ENCODE measurements around the gene AFF2.

AFF2 gene

DNA sequence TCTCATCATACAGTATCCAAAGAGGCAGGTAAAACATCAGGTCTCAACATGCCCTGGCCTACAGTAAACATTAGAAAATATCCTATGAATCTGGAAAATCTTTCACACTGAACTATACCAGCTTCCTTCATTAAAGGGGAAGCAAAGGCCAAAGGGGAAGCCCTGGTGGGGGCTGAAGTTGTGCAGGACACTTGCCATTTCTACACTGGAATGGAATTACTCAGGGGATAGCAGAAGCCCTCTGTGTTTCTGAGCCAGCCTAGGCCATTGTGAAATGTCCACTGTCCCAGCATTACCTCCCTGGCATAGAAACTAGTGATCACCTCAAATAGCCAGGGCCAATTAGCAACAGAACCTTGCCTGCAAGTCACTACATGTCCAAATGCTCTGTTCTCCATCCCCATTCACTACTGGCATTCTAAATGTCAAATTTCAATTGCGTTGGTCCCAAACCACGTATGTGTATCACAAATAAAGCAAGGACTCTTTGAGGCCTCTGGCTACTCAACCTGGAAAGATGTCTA lies 429.9 kb downstream of the AFF2 start:
- TF ChIP-seq CTCF (IDR thresholded peaks at IDR 0.05; ENCODE audit: poor library complexity, severe bottlenecking), result no peak
- DNase-seq (ENCODE audit: low spot score) (no peak), ATAC-seq (ENCODE audit: low read depth) (no peak)
- Histone ChIP-seq H3K9me3 (ENCODE audit: severe bottlenecking) (no peaks in the 10 kb centered on the region), H3K4me3 (ENCODE audit: severe bottlenecking) (no peak overlapping the region), H3K27ac (ENCODE audit: poor library complexity, severe bottlenecking) (no peak overlapping the region), H3K36me3 (ENCODE audit: low read depth) (no peaks in the 10 kb centered on the region), H3K4me1 (ENCODE audit: insufficient read depth, poor library complexity, severe bottlenecking) (no peaks in the 10 kb centered on the region), H3K27me3 (ENCODE audit: insufficient read depth, poor library complexity, severe bottlenecking) (no peaks in the 10 kb centered on the region)

DNA sequence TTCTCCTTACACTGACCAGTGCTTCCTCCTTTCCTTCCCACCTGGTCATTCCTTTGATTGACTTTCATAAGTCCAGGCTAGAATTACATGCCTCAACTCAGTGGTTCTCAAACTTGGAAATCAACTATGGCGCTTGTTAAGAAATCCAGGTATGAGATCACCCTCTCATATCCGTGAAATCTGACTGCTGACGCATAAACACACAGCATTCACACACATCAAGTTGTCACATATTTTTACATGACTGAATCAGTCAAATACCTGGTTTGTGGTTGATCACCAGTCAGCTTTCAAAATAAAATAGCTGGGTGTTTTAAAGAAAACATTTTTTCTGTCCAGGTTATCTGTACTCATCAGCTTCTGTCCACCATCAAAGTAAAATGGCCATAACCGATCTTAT lies 433.5 kb downstream of the AFF2 start:
- Histone ChIP-seq H3K9me3 (ENCODE audit: severe bottlenecking) (no peaks in the 10 kb centered on the region), H3K27me3 (ENCODE audit: insufficient read depth, poor library complexity, severe bottlenecking) (no peaks in the 10 kb centered on the region), H3K36me3 (ENCODE audit: low read depth) (no peaks in the 10 kb centered on the region), H3K4me1 (ENCODE audit: insufficient read depth, poor library complexity, severe bottlenecking) (no peaks in the 10 kb centered on the region), H3K4me3 (ENCODE audit: severe bottlenecking) (no peak overlapping the region), H3K27ac (ENCODE audit: poor library complexity, severe bottlenecking) (no peak overlapping the region)
- TF ChIP-seq CTCF (IDR thresholded peaks at IDR 0.05; ENCODE audit: poor library complexity, severe bottlenecking), result no peak
- ATAC-seq (ENCODE audit: low read depth) (no peak), DNase-seq (ENCODE audit: low spot score) (no peak)

DNA sequence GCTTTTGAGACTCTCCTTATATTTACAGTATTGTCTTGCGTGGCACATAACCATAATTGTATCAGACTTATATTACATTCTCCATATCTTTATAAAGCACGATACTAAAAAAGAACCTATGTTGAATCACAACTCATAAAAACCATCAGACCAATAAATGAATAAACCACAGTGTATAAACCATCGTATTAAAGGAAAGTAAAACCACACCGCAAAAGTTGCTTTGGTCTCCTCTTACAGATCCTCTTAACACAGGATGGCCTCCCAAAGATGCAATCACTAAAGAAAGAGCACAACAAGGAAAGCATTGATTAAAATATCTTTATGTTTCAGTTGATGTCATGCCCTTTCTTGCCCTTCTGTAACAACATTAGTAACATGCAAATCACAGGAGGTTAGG lies 437.9 kb downstream of the AFF2 start:
- no peak for DNase-seq (ENCODE audit: low spot score)
- H3K36me3 ChIP-seq (ENCODE audit: low read depth), result no peaks in the 10 kb centered on the region
- no peak overlapping the region for H3K27ac ChIP-seq (ENCODE audit: poor library complexity, severe bottlenecking)
- no peak for ATAC-seq (ENCODE audit: low read depth)
- no peak overlapping the region for H3K4me3 ChIP-seq (ENCODE audit: severe bottlenecking)
- no peaks in the 10 kb centered on the region for H3K4me1 ChIP-seq (ENCODE audit: insufficient read depth, poor library complexity, severe bottlenecking)
- no peak for TF ChIP-seq CTCF (IDR thresholded peaks at IDR 0.05; ENCODE audit: poor library complexity, severe bottlenecking)
- no peaks in the 10 kb centered on the region for H3K27me3 ChIP-seq (ENCODE audit: insufficient read depth, poor library complexity, severe bottlenecking)
- no peaks in the 10 kb centered on the region for H3K9me3 ChIP-seq (ENCODE audit: severe bottlenecking)

DNA sequence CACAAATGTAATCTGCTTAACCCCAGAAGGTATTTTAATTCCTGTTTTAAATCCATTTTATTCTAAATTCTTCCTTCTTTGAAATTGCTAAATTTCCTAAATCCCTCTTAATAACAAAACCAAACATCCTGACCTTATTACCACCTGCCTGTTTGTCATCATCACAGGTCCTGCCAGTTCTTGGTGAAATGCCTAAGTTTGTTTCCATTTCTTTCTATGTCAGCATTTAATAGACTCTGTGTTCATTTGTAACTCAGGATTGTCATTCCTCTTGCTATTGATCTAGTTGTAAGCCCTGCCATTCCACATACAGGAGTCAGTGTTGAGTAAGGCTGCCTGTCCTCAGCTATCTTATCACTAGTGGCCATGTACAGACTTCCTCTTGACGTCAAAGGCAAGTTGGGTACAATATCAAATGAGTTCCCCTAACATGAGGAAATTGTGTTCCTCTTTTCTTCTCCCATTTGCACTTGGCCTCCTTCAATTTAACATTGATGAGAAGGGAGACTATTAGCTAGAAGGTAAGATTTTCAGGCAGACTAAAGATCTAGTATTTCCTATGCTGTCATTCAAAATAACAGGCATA lies 440.1 kb downstream of the AFF2 start:
- no peak for TF ChIP-seq CTCF (IDR thresholded peaks at IDR 0.05; ENCODE audit: poor library complexity, severe bottlenecking)

DNA sequence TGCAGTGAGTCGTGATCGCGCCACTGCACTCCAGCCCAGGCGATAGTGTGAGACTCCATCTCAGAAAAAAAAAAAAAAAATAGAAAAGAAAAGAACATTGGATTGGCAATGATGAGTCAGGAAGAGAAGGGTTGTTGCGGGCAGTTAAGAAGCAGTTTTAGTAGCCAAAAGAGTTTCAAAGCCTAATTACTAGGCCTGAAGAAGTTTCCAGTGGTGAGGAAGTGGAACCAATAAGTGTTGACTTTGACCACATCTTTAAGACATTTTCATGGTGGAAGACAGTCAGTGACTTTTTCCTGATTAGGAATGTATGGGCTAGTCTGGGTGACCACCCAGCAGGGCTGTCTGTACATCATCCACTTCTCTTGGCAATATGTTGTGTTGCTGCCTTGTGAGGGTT lies 442.3 kb downstream of the AFF2 start:
- H3K27me3 ChIP-seq (ENCODE audit: insufficient read depth, poor library complexity, severe bottlenecking), result no peaks in the 10 kb centered on the region
- H3K36me3 ChIP-seq (ENCODE audit: low read depth), result no peaks in the 10 kb centered on the region
- no peak for TF ChIP-seq CTCF (IDR thresholded peaks at IDR 0.05; ENCODE audit: poor library complexity, severe bottlenecking)
- H3K27ac ChIP-seq (ENCODE audit: poor library complexity, severe bottlenecking), result no peak overlapping the region
- no peak overlapping the region for H3K4me3 ChIP-seq (ENCODE audit: severe bottlenecking)
- ATAC-seq (ENCODE audit: low read depth), result no peak
- no peak for DNase-seq (ENCODE audit: low spot score)
- H3K4me1 ChIP-seq (ENCODE audit: insufficient read depth, poor library complexity, severe bottlenecking), result no peaks in the 10 kb centered on the region
- no peaks in the 10 kb centered on the region for H3K9me3 ChIP-seq (ENCODE audit: severe bottlenecking)

More for the DNA sequence above, 440.1 kb downstream of the AFF2 start:
- no peaks in the 10 kb centered on the region for H3K4me1 ChIP-seq (ENCODE audit: insufficient read depth, poor library complexity, severe bottlenecking)
- ATAC-seq (ENCODE audit: low read depth) (no peak), DNase-seq (ENCODE audit: low spot score) (no peak)
- H3K4me3 ChIP-seq (ENCODE audit: severe bottlenecking), result no peak overlapping the region
- H3K27ac ChIP-seq (ENCODE audit: poor library complexity, severe bottlenecking), result no peak overlapping the region
- no peaks in the 10 kb centered on the region for H3K9me3 ChIP-seq (ENCODE audit: severe bottlenecking)
- H3K36me3 ChIP-seq (ENCODE audit: low read depth), result no peaks in the 10 kb centered on the region
- H3K27me3 ChIP-seq (ENCODE audit: insufficient read depth, poor library complexity, severe bottlenecking), result no peaks in the 10 kb centered on the region

All from RWPE2 (cell line).